ENCODE data around the gene NUDT15. TPM values are rescaled to one million over a fixed set of nuclear protein-coding genes. Genes with fewer than 3 reads are reported as not detected.

The NUDT15 gene
- total and polyA plus RNA-seq, 2 of the 8 experiments (the other 6 are each of a cell fraction or from before 2014, with no cell fraction given): 37.8 to 65.9 TPM

GRCh38 chr13:48014359-48014758 is 23.2 kb upstream of the NUDT15 start (continued):
- TF ChIP-seq, protein P1, sequence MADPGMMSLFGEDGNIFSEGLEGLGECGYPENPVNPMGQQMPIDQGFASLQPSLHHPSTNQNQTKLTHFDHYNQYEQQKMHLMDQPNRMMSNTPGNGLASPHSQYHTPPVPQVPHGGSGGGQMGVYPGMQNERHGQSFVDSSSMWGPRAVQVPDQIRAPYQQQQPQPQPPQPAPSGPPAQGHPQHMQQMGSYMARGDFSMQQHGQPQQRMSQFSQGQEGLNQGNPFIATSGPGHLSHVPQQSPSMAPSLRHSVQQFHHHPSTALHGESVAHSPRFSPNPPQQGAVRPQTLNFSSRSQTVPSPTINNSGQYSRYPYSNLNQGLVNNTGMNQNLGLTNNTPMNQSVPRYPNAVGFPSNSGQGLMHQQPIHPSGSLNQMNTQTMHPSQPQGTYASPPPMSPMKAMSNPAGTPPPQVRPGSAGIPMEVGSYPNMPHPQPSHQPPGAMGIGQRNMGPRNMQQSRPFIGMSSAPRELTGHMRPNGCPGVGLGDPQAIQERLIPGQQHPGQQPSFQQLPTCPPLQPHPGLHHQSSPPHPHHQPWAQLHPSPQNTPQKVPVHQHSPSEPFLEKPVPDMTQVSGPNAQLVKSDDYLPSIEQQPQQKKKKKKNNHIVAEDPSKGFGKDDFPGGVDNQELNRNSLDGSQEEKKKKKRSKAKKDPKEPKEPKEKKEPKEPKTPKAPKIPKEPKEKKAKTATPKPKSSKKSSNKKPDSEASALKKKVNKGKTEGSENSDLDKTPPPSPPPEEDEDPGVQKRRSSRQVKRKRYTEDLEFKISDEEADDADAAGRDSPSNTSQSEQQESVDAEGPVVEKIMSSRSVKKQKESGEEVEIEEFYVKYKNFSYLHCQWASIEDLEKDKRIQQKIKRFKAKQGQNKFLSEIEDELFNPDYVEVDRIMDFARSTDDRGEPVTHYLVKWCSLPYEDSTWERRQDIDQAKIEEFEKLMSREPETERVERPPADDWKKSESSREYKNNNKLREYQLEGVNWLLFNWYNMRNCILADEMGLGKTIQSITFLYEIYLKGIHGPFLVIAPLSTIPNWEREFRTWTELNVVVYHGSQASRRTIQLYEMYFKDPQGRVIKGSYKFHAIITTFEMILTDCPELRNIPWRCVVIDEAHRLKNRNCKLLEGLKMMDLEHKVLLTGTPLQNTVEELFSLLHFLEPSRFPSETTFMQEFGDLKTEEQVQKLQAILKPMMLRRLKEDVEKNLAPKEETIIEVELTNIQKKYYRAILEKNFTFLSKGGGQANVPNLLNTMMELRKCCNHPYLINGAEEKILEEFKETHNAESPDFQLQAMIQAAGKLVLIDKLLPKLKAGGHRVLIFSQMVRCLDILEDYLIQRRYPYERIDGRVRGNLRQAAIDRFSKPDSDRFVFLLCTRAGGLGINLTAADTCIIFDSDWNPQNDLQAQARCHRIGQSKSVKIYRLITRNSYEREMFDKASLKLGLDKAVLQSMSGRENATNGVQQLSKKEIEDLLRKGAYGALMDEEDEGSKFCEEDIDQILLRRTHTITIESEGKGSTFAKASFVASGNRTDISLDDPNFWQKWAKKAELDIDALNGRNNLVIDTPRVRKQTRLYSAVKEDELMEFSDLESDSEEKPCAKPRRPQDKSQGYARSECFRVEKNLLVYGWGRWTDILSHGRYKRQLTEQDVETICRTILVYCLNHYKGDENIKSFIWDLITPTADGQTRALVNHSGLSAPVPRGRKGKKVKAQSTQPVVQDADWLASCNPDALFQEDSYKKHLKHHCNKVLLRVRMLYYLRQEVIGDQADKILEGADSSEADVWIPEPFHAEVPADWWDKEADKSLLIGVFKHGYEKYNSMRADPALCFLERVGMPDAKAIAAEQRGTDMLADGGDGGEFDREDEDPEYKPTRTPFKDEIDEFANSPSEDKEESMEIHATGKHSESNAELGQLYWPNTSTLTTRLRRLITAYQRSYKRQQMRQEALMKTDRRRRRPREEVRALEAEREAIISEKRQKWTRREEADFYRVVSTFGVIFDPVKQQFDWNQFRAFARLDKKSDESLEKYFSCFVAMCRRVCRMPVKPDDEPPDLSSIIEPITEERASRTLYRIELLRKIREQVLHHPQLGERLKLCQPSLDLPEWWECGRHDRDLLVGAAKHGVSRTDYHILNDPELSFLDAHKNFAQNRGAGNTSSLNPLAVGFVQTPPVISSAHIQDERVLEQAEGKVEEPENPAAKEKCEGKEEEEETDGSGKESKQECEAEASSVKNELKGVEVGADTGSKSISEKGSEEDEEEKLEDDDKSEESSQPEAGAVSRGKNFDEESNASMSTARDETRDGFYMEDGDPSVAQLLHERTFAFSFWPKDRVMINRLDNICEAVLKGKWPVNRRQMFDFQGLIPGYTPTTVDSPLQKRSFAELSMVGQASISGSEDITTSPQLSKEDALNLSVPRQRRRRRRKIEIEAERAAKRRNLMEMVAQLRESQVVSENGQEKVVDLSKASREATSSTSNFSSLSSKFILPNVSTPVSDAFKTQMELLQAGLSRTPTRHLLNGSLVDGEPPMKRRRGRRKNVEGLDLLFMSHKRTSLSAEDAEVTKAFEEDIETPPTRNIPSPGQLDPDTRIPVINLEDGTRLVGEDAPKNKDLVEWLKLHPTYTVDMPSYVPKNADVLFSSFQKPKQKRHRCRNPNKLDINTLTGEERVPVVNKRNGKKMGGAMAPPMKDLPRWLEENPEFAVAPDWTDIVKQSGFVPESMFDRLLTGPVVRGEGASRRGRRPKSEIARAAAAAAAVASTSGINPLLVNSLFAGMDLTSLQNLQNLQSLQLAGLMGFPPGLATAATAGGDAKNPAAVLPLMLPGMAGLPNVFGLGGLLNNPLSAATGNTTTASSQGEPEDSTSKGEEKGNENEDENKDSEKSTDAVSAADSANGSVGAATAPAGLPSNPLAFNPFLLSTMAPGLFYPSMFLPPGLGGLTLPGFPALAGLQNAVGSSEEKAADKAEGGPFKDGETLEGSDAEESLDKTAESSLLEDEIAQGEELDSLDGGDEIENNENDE (IDR thresholded peaks at IDR 0.05; ENCODE audit: insufficient replicate concordance, low read length): no peak
- TF ChIP-seq JUND (IDR thresholded peaks at IDR 0.05; ENCODE audit: low read length): no peak
- TF ChIP-seq RNF2 (IDR thresholded peaks at IDR 0.05; ENCODE audit: borderline replicate concordance, low read depth, low read length, missing control alignments, poor library complexity, severe bottlenecking): no peak
- TF ChIP-seq FOSL1 (IDR thresholded peaks at IDR 0.05; ENCODE audit: insufficient read depth, low read depth, low read length): no peak
- TF ChIP-seq, protein P2, sequence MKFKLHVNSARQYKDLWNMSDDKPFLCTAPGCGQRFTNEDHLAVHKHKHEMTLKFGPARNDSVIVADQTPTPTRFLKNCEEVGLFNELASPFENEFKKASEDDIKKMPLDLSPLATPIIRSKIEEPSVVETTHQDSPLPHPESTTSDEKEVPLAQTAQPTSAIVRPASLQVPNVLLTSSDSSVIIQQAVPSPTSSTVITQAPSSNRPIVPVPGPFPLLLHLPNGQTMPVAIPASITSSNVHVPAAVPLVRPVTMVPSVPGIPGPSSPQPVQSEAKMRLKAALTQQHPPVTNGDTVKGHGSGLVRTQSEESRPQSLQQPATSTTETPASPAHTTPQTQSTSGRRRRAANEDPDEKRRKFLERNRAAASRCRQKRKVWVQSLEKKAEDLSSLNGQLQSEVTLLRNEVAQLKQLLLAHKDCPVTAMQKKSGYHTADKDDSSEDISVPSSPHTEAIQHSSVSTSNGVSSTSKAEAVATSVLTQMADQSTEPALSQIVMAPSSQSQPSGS (IDR thresholded peaks at IDR 0.05; ENCODE audit: low read length): no peak
- TF ChIP-seq, protein P3, sequence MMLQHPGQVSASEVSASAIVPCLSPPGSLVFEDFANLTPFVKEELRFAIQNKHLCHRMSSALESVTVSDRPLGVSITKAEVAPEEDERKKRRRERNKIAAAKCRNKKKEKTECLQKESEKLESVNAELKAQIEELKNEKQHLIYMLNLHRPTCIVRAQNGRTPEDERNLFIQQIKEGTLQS (IDR thresholded peaks at IDR 0.05; ENCODE audit: insufficient read depth, low read depth, low read length): no peak
- no peak for TF ChIP-seq RXRA (IDR thresholded peaks at IDR 0.05; ENCODE audit: insufficient read depth, low read depth, low read length)
- no peak for TF ChIP-seq RAD21 (IDR thresholded peaks at IDR 0.05 in 1 of 2, conservative IDR thresholded peaks at IDR 0.05 in 1 of 2; ENCODE audit: low read depth in 2 of 2, low read length in 2 of 2)
